ENCODE measurements around the gene LINS1. TPM values are rescaled to one million over a fixed set of nuclear protein-coding genes. Genes with fewer than 3 reads are reported as not detected.

Gene LINS1, protein sequence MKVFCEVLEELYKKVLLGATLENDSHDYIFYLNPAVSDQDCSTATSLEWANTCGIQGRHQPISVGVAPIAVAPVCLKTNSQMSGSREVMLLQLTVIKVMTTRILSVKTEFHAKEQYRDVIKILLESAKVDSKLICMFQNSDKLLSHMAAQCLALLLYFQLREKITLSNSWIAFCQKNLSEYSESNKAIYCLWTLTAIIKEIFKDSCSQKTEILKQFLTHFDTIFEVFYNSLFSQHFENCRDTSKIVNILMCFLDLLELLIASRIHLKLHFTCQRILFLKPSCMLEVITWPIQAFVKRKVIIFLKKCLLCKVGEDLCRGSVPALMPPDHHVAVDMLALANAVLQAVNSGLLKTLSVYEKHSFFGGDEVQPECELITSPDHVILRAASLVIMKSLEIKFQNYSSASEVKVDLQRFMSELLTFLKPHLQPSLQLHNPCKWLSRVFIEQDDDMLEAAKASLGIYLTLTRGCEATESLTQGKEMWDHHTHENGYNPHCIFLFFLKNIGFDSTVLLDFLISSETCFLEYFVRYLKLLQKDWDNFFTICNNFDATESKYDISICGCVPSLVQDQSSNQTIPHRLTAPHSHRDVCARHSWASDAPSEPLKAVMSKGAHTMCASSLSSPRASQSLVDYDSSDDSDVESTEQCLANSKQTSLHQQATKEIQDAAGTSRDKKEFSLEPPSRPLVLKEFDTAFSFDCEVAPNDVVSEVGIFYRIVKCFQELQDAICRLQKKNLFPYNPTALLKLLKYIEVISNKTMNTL
- total RNA-seq, result 1 to 10 TPM; 6.1 to 8.0 TPM
- polyA plus RNA-seq (2013, experiment 1 of 2), result 15.4 TPM
- polyA plus RNA-seq (2013, experiment 2 of 2), result 14.6 TPM
- long read RNA-seq, experiment 1, partial matches to known transcripts, result 0 of 1 reads
- long read RNA-seq, experiment 1, other reads (novel, unspliced or antisense), result 1 of 1 reads
- long read RNA-seq, experiment 2, full-length matches to known transcripts, result 5 of 9 reads
- long read RNA-seq, experiment 2, partial matches to known transcripts, result 0 of 9 reads
- long read RNA-seq, experiment 2, other reads (novel, unspliced or antisense), result 4 of 9 reads
- long read RNA-seq, experiment 3, full-length matches to known transcripts, result 11 of 34 reads
- long read RNA-seq, experiment 3, partial matches to known transcripts, result 0 of 34 reads
- long read RNA-seq, experiment 3, other reads (novel, unspliced or antisense), result 23 of 34 reads
- long read RNA-seq, experiment 4, partial matches to known transcripts, result 0 of 3 reads
- long read RNA-seq, experiment 4, other reads (novel, unspliced or antisense), result 1 of 3 reads

DNA sequence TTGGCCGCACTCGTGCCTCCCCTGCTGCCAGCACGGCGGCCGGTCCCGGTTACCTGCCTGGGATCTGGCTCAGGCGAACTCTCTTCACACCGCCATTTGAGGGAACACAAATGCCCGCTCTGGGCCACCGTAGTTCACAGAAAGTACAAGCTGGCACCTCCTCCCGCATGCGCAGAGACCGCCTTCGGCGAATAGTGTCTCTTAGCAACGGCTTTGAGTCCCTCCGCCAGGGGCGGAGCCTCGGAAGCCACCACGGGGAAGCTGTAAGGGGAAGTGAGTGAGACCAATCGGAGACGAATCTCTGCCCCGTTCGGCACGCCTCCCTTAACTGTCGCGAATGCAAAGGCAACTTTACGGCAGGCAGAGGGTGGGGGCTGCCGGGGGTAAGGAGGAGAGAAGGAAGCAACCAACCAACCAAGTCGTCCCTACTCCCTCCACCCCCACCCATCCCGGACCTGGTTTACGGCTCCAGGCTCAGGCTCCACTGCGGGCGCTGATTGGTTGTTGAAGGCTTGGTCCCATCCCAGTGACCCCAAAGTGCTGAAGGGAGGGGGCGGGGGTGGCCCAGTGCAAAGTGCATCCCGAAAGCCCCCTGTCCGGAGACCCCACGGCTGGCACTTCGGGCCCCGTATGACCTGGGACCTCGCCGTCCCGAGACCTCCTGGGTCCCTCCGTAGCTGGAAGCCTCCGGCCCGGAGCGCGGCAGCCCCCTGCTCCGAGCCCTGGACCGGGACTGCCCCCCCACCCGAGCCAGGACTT is at the start of gene LINS1, which contains the start of gene ASB7:
LINS1 (minus strand) TSS at position 121 of the 759 bp plus-strand sequence. CDS start 21,342 bp downstream, outside the sequence.
ASB7 (plus strand) TSS at position 526 of the 759 bp plus-strand sequence. CDS start 9,628 bp downstream, outside the sequence.
- no peaks in the 10 kb centered on the region for H3K27me3 Mint-ChIP-seq (ENCODE audit: insufficient read depth)
- no peak within 1 kb of the TSS for H3K4me3 Mint-ChIP-seq
- H3K9me3 ChIP-seq (ENCODE audit: control insufficient read depth, low read length), result no peaks in the 10 kb centered on the region
- H3K36me3 Mint-ChIP-seq (ENCODE audit: low read depth), result peaks cover 25% of the 10 kb centered on the region
- no peaks in the 10 kb centered on the region for H3K9me3 Mint-ChIP-seq
- peak within 1 kb of the TSS; percentile 74 for H3K9ac ChIP-seq (ENCODE audit: extremely low read depth, low read length, poor library complexity, severe bottlenecking)
- TF ChIP-seq, protein P1, sequence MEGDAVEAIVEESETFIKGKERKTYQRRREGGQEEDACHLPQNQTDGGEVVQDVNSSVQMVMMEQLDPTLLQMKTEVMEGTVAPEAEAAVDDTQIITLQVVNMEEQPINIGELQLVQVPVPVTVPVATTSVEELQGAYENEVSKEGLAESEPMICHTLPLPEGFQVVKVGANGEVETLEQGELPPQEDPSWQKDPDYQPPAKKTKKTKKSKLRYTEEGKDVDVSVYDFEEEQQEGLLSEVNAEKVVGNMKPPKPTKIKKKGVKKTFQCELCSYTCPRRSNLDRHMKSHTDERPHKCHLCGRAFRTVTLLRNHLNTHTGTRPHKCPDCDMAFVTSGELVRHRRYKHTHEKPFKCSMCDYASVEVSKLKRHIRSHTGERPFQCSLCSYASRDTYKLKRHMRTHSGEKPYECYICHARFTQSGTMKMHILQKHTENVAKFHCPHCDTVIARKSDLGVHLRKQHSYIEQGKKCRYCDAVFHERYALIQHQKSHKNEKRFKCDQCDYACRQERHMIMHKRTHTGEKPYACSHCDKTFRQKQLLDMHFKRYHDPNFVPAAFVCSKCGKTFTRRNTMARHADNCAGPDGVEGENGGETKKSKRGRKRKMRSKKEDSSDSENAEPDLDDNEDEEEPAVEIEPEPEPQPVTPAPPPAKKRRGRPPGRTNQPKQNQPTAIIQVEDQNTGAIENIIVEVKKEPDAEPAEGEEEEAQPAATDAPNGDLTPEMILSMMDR (conservative IDR thresholded peaks at IDR 0.05), result no peak
- H3K27ac ChIP-seq (ENCODE audit: low read depth, low read length), result peak within 1 kb of the TSS; percentile 16
- H3K27me3 ChIP-seq (ENCODE audit: control insufficient read depth, insufficient read depth, low read length, poor library complexity, severe bottlenecking), result no peaks in the 10 kb centered on the region
- no peaks in the 10 kb centered on the region for H3K4me1 ChIP-seq (ENCODE audit: control insufficient read depth, insufficient read depth, low read length)
- peak within 1 kb of the TSS; percentile 98 for H3K27ac Mint-ChIP-seq
- H3K4me3 ChIP-seq (ENCODE audit: low read length), result peak within 1 kb of the TSS; percentile 97
- WGBS, 2 experiments (ENCODE audit: insufficient coverage in 1 of 2, insufficient read length in 1 of 2), result 0 to 1% methylated on average over 14 to 50 of the region's 51 CpGs
- H3K36me3 ChIP-seq (ENCODE audit: control insufficient read depth, insufficient read depth, low read length), result peaks cover 25% of the 10 kb centered on the region
- DNase-seq, result peak; percentile 100
- peaks cover 8% of the 10 kb centered on the region for H3K4me1 Mint-ChIP-seq

DNA sequence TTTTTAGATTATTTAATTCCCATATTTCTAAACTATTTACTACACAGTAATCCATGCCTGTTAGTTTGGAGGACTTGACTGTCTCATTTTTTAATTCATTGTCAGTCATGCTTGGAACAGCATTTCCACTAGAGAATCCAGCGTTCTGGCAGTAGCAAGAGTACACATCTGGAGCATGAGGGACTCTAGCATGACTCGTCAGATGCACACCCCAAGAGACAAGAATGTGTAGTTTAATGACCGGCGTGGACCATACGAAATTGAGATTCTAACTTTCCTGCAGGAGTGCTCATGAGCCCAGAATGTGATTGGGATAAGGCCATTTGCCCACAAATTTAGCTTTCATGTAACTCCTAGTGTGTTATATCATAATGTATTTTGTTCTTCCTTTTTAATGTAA is 49.3 kb upstream of the LINS1 start:
- Mint-ChIP-seq H3K4me3 (no peak overlapping the region), H3K4me1 (peaks cover 7% of the 10 kb centered on the region)
- 74 to 95% methylated on average over 3 to 5 of the region's 5 CpGs for WGBS, 2 experiments (ENCODE audit: insufficient coverage in 1 of 2, insufficient read length in 1 of 2)

More for the DNA sequence above, 49.3 kb upstream of the LINS1 start:
- Mint-ChIP-seq H3K27me3 (ENCODE audit: insufficient read depth) (no peaks in the 10 kb centered on the region), H3K9me3 (no peaks in the 10 kb centered on the region), H3K27ac (peak overlapping the region; percentile 35), H3K36me3 (ENCODE audit: low read depth) (peaks cover 9% of the 10 kb centered on the region)
- TF ChIP-seq, protein P1 (conservative IDR thresholded peaks at IDR 0.05), result peak; percentile 7
- DNase-seq, result no peak
- Histone ChIP-seq H3K27ac (ENCODE audit: low read depth, low read length) (no peak overlapping the region), H3K9ac (ENCODE audit: extremely low read depth, low read length, poor library complexity, severe bottlenecking) (no peak overlapping the region), H3K4me1 (ENCODE audit: control insufficient read depth, insufficient read depth, low read length) (peaks cover 3% of the 10 kb centered on the region), H3K36me3 (ENCODE audit: control insufficient read depth, insufficient read depth, low read length) (peaks cover 6% of the 10 kb centered on the region), H3K4me3 (ENCODE audit: low read length) (no peak overlapping the region), H3K27me3 (ENCODE audit: control insufficient read depth, insufficient read depth, low read length, poor library complexity, severe bottlenecking) (no peaks in the 10 kb centered on the region), H3K9me3 (ENCODE audit: control insufficient read depth, low read length) (no peaks in the 10 kb centered on the region)
